A673 (cell line): ENCODE results near the gene ZNF260.

Experiments used
- EZH2 ChIP-seq: fragments of 200-600 bp; sonication (generic); IDR thresholded peaks from 2 replicates; pipeline ENCODE4 v1.6.1; 2017; ENCODE audit warnings: borderline replicate concordance, low read depth, mild to moderate bottlenecking, mixed read lengths, antibody characterized with exemption, low read length; ENCODE audit not compliant: poor library complexity, severe bottlenecking
- TF ChIP-seq, protein P1 (sequence below): fragments of 300-800, 200-600 bp; sonication (generic); conservative IDR thresholded peaks from 2 replicates; pipeline ENCODE4 v1.5.1; 2017; ENCODE audit warnings: low read depth, mild to moderate bottlenecking, antibody characterized with exemption, low read length, moderate library complexity, mixed read lengths

DNA sequence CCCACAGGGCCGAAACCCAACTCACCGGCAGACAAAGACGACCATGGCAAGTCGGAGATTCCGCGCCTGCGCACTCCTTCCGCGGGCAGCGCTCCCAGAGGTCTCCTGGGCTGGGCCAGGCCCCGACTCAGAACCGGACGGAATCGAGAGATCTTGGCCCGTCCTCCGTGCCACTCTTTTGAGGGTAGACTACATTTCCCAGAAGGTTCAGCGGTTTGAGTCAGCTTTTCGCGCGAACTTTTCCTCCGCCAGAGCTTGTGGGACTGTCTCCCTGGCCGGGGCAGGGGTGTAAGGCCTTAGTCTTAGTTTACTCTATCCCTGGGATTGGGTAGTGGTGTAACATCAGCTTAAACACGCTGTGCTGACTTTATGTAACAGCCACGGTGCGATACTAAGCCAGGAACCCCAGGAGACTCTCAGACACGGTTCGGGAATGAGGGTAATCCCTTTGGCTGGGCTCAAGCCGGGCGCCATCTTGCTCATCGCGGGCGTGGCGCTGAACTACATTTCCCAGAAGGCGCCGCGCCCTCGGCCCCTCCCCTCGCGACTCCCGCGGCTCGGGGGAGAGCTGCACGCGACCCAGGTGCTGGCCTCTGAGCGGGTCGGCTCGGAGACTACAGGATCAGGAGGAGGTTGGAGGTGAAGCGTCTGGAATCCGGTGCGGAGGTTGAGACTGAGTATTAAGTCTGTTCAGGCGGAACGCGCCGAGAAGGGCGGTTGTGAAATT is at the start of gene ZNF260:
- TF ChIP-seq, protein P1, sequence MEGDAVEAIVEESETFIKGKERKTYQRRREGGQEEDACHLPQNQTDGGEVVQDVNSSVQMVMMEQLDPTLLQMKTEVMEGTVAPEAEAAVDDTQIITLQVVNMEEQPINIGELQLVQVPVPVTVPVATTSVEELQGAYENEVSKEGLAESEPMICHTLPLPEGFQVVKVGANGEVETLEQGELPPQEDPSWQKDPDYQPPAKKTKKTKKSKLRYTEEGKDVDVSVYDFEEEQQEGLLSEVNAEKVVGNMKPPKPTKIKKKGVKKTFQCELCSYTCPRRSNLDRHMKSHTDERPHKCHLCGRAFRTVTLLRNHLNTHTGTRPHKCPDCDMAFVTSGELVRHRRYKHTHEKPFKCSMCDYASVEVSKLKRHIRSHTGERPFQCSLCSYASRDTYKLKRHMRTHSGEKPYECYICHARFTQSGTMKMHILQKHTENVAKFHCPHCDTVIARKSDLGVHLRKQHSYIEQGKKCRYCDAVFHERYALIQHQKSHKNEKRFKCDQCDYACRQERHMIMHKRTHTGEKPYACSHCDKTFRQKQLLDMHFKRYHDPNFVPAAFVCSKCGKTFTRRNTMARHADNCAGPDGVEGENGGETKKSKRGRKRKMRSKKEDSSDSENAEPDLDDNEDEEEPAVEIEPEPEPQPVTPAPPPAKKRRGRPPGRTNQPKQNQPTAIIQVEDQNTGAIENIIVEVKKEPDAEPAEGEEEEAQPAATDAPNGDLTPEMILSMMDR, result no peak
- TF ChIP-seq EZH2, result no peak
